ENCODE measurements around the gene SAP130.
"Not testable (repeated sequence)": the region's sequence is repeated elsewhere in the genome, so short reads cannot be mapped to it uniquely, and the experiment has no call there.

SAP130 gene

GRCh38 chr2:127911737-127912136 is 116.1 kb downstream of the SAP130 start:
- TF ChIP-seq CTCF (IDR thresholded peaks at IDR 0.05; ENCODE audit: control insufficient read depth, extremely low read depth, insufficient read depth), result no peak
- DNase-seq (ENCODE audit: low read depth), result no peak
- no peak overlapping the region for H3K4me3 ChIP-seq (ENCODE audit: low read depth, low read length)

- DNase-seq (ENCODE audit: low read depth), result no peak
- no peak overlapping the region for H3K4me3 ChIP-seq (ENCODE audit: low read depth, low read length)
- no peak for TF ChIP-seq CTCF (IDR thresholded peaks at IDR 0.05; ENCODE audit: control insufficient read depth, extremely low read depth, insufficient read depth)
Measured at GRCh38 chr2:127910415-127910814, 117.4 kb downstream of the SAP130 start.

- no peak for TF ChIP-seq CTCF (IDR thresholded peaks at IDR 0.05; ENCODE audit: control insufficient read depth, extremely low read depth, insufficient read depth)
- DNase-seq (ENCODE audit: low read depth), result no peak
Measured at GRCh38 chr2:127909019-127909418, 118.8 kb downstream of the SAP130 start.

GRCh38 chr2:127907733-127908400 is 120.0 kb downstream of the SAP130 start:
- H3K4me3 ChIP-seq (ENCODE audit: low read depth, low read length), result not testable (repeated sequence)
- peak; percentile 53 for DNase-seq (ENCODE audit: low read depth)

More at GRCh38 chr2:127909019-127909418, 118.8 kb downstream of the SAP130 start:
- H3K4me3 ChIP-seq (ENCODE audit: low read depth, low read length), result no peak overlapping the region

GRCh38 chr2:127906206-127906926 is 121.5 kb downstream of the SAP130 start:
- no peak for DNase-seq (ENCODE audit: low read depth)
- no peak for TF ChIP-seq CTCF (IDR thresholded peaks at IDR 0.05; ENCODE audit: control insufficient read depth, extremely low read depth, insufficient read depth)
- H3K4me3 ChIP-seq (ENCODE audit: low read depth, low read length), result no peak overlapping the region

- no peak overlapping the region for H3K4me3 ChIP-seq (ENCODE audit: low read depth, low read length)
- DNase-seq (ENCODE audit: low read depth), result no peak
- no peak for TF ChIP-seq CTCF (IDR thresholded peaks at IDR 0.05; ENCODE audit: control insufficient read depth, extremely low read depth, insufficient read depth)
Measured at GRCh38 chr2:127901339-127902056, 126.4 kb downstream of the SAP130 start.

GRCh38 chr2:127897531-127898211 is 130.2 kb downstream of the SAP130 start:
- peak; percentile 64 for DNase-seq (ENCODE audit: low read depth)
- no peak for TF ChIP-seq CTCF (IDR thresholded peaks at IDR 0.05; ENCODE audit: control insufficient read depth, extremely low read depth, insufficient read depth)
- no peak overlapping the region for H3K4me3 ChIP-seq (ENCODE audit: low read depth, low read length)

Measured in LNCaP clone FGC (cell line).